ENCODE data around the gene ZFR.
"Not testable (repeated sequence)": the region's sequence is repeated elsewhere in the genome, so short reads cannot be mapped to it uniquely, and the experiment has no call there.

ZFR gene

GRCh38 chr5:32317041-32317440, 127.5 kb downstream of the ZFR start:
- no peak for DNase-seq

- no peak for DNase-seq
These were observed 129.1 kb downstream of the ZFR start for GRCh38 chr5:32315221-32316014.

GRCh38 chr5:32314658-32315057, 129.9 kb downstream of the ZFR start:
- DNase-seq = no peak

GRCh38 chr5:32314152-32314488, 130.4 kb downstream of the ZFR start:
- not testable (repeated sequence) for DNase-seq

- peak; percentile 99 to 100 (median 100) for DNase-seq
These were observed 131.8 kb downstream of the ZFR start, which contains the start of gene MTMR12 for GRCh38 chr5:32312595-32313332. MTMR12 (minus strand) TSS chr5:32312939; CDS start chr5:32312838, 101 bp downstream.

GRCh38 chr5:32312197-32312594, 132.3 kb downstream of the ZFR start:
- peak in 3 of 4 experiments; percentile 5 to 24 (median 18) for DNase-seq

- DNase-seq = no peak
These were observed 132.9 kb downstream of the ZFR start for GRCh38 chr5:32311404-32312196.

GRCh38 chr5:32309761-32310160, 134.8 kb downstream of the ZFR start:
- no peak for DNase-seq

- no peak for DNase-seq
These were observed 135.6 kb downstream of the ZFR start for GRCh38 chr5:32308946-32309345.

- DNase-seq = no peak
These were observed 136.8 kb downstream of the ZFR start for GRCh38 chr5:32307769-32308194.

- DNase-seq = no peak
These were observed 139.9 kb downstream of the ZFR start for GRCh38 chr5:32304622-32305021.
